IMR-90 (cell line): ENCODE measurements around the gene LLCFC1. TPM values are rescaled to one million over a fixed set of nuclear protein-coding genes. Genes with fewer than 3 reads are reported as not detected.

Experiments
- ATAC-seq: fragments of 200-7000 bp; cut with Tn5 transposase; 2 replicates; pipeline ENCODE4 v1.9.1; 2020; ENCODE audit warnings: low read depth, mild to moderate bottlenecking, moderate library complexity
- BruUV-seq: library from RNA; stranded (reverse); fragments of 400-500 nt; replicated peaks from 2 replicates; lab custom pipeline; 2021; lab: Mats Ljungman, UMichigan
- CTCF ChIA-PET: fragments of 300-600 bp; formaldehyde crosslinking; extraction: SDS; loops from one replicate; lab custom pipeline; 2021; ENCODE audit warnings: antibody characterized with exemption; lab: Yijun Ruan, JAX
- POLR2A ChIA-PET: fragments of 300-600 bp; sonication (Branson Sonifier 250); formaldehyde crosslinking; loops from one replicate; lab custom pipeline; 2022; ENCODE audit warnings: antibody characterized with exemption; ENCODE audit not compliant: unreplicated experiment; lab: Charles Lee
- DNase-seq: peaks from one replicate; pipeline ENCODE4 v3.0.0; 2013
- H2AFZ ChIP-seq: replicated peaks from 2 replicates; pipeline ENCODE3; 2013; ENCODE audit warnings: low read length, mild to moderate bottlenecking; ENCODE audit not compliant: poor library complexity
- H2AK5ac ChIP-seq: 2 replicates; pipeline ENCODE4 v1.6.1; 2013; ENCODE audit warnings: low read depth, low read length, inconsistent platforms
- H2AK9ac ChIP-seq: replicated peaks from 2 replicates; pipeline ENCODE3; 2013; ENCODE audit warnings: mild to moderate bottlenecking, low read depth, low read length, moderate library complexity; ENCODE audit not compliant: poor library complexity
- H2BK120ac ChIP-seq: 2 replicates; pipeline ENCODE4 v1.6.1; 2013; ENCODE audit warnings: low read depth, low read length, inconsistent platforms
- H2BK15ac ChIP-seq: 3 replicates; pipeline ENCODE4 v1.6.1; 2013; ENCODE audit warnings: low read depth, low read length, inconsistent platforms
- H2BK20ac ChIP-seq: 2 replicates; pipeline ENCODE4 v1.6.1; 2013; ENCODE audit warnings: low read depth, mild to moderate bottlenecking, inconsistent platforms, low read length, moderate library complexity
- H2BK5ac ChIP-seq: 2 replicates; pipeline ENCODE4 v1.6.1; 2013; ENCODE audit warnings: mild to moderate bottlenecking, low read depth, low read length, inconsistent platforms; ENCODE audit not compliant: poor library complexity, severe bottlenecking
- H3K14ac ChIP-seq: replicated peaks from 2 replicates; pipeline ENCODE4 v1.6.1; 2013; ENCODE audit warnings: low read depth, low read length, inconsistent platforms
- H3K18ac ChIP-seq: 2 replicates; pipeline ENCODE4 v1.6.1; 2013; ENCODE audit warnings: low read depth, low read length, control low read depth
- H3K23ac ChIP-seq: 2 replicates; pipeline ENCODE4 v1.6.1; 2013; ENCODE audit warnings: low read depth, low read length, inconsistent platforms
- H3K27ac ChIP-seq: 2 replicates; pipeline ENCODE4 v1.5.1; 2013; ENCODE audit warnings: mild to moderate bottlenecking, control low read depth, low read length; ENCODE audit not compliant: insufficient read depth
- H3K27me3 ChIP-seq: 2 replicates; pipeline ENCODE4 v1.6.1; 2013; ENCODE audit warnings: low read length; ENCODE audit not compliant: control insufficient read depth, insufficient read depth
- H3K36me3 ChIP-seq: 2 replicates; pipeline ENCODE4 v1.6.1; 2013; ENCODE audit warnings: low read length, mixed read lengths; ENCODE audit not compliant: control insufficient read depth, insufficient read depth
- H3K4ac ChIP-seq: 2 replicates; pipeline ENCODE4 v1.6.1; 2013; ENCODE audit warnings: low read depth, low read length, inconsistent platforms
- H3K4me1 ChIP-seq: 2 replicates; pipeline ENCODE4 v1.6.1; 2013; ENCODE audit warnings: low read length, mixed read lengths; ENCODE audit not compliant: control insufficient read depth, insufficient read depth
- H3K4me2 ChIP-seq: 2 replicates; pipeline ENCODE4 v1.6.1; 2013; ENCODE audit warnings: low read depth, mild to moderate bottlenecking, control low read depth, low read length, moderate library complexity
- H3K4me3 ChIP-seq: 2 replicates; pipeline ENCODE4 v1.5.1; 2013; ENCODE audit warnings: low read depth, mild to moderate bottlenecking, control low read depth, low read length, moderate library complexity; ENCODE audit not compliant: insufficient read depth
- H3K56ac ChIP-seq: 2 replicates; pipeline ENCODE4 v1.6.1; 2013; ENCODE audit warnings: low read length, inconsistent platforms; ENCODE audit not compliant: insufficient read depth; ENCODE audit errors: extremely low read depth
- H3K79me1 ChIP-seq, 2 experiments: 2 replicates each; pipeline ENCODE4 v1.6.1; 2013; ENCODE audit warnings: low read length in 2 of 2, inconsistent platforms in 1 of 2, low read depth in 1 of 2
- H3K9ac ChIP-seq: 2 replicates; pipeline ENCODE4 v1.6.1; 2013; ENCODE audit warnings: low read depth, low read length, control low read depth
- H3K9me1 ChIP-seq: 2 replicates; pipeline ENCODE4 v1.6.1; 2013; ENCODE audit warnings: low read length, inconsistent platforms; ENCODE audit not compliant: insufficient read depth
- H3K9me3 ChIP-seq: 2 replicates; pipeline ENCODE4 v1.6.1; 2013; ENCODE audit warnings: low read length; ENCODE audit not compliant: control insufficient read depth, insufficient read depth
- H4K20me1 ChIP-seq: 2 replicates; pipeline ENCODE4 v1.6.1; 2013; ENCODE audit warnings: low read length, inconsistent platforms; ENCODE audit not compliant: insufficient read depth
- H4K5ac ChIP-seq: 2 replicates; pipeline ENCODE4 v1.6.1; 2013; ENCODE audit warnings: mild to moderate bottlenecking, low read depth, low read length, control low read depth
- H4K8ac ChIP-seq, 2 experiments: 2 replicates each; pipeline ENCODE4 v1.6.1; 2013; ENCODE audit warnings: low read depth in 2 of 2, low read length in 2 of 2, control low read depth in 1 of 2, inconsistent platforms in 1 of 2
- H4K91ac ChIP-seq: 2 replicates; pipeline ENCODE4 v1.6.1; 2013; ENCODE audit warnings: low read depth, low read length, inconsistent platforms; ENCODE audit not compliant: insufficient read depth
- CHD1 ChIP-seq: IDR thresholded peaks from 2 replicates; pipeline ENCODE4 v1.6.1; 2012; ENCODE audit warnings: low read depth, low read length, improper control_type of control experiment
- MXI1 ChIP-seq: IDR thresholded peaks from 2 replicates; pipeline ENCODE4 v1.6.1; 2012; ENCODE audit warnings: low read depth, mild to moderate bottlenecking, low read length, moderate library complexity, borderline replicate concordance
- NFE2L2 ChIP-seq: fragments of 150-350 bp; IDR thresholded peaks from 2 replicates; pipeline ENCODE4 v1.6.1; 2016; ENCODE audit warnings: low read depth, mild to moderate bottlenecking, low read length
- WGBS, 2 experiments: methylation state at CpG; one replicate each; pipeline versions ENCODE4 v1.1.5 to v1.1.7; 2013; ENCODE audit warnings: missing lambda C conversion rate in 2 of 2; ENCODE audit not compliant: insufficient read length in 1 of 2; ENCODE audit errors: extremely low coverage in 2 of 2; 5-methylcytosine and 5-hydroxymethylcytosine counted together
- dilution Hi-C: fragments of 300-500 bp; cut with HindIII; formaldehyde crosslinking; loops from one replicate; pipeline ENCODE4 v1.14.3; 2018; ENCODE audit warnings: low sequenced_read_pairs; ENCODE audit not compliant: unreplicated experiment
- in situ Hi-C: fragments of 300-500 bp; cut with MboI; formaldehyde crosslinking; loops from 3 replicates; pipeline ENCODE4 v1.14.3; 2019; ENCODE audit warnings: low sequenced_read_pairs, inconsistent platforms, mixed read lengths
- intact Hi-C: fragments of 100-400 bp; cut with micrococcal nuclease; formaldehyde crosslinking; loops from 2 replicates; pipeline ENCODE4 v1.10.0; 2022
- polyA plus RNA-seq, 3 experiments: library from polyadenylated mRNA; depleted of rRNA; stranded (reverse); fragments of >200 nt; gene quantifications; 2 replicates each; pipeline ENCODE4 v1.2.3, GENCODE V29; 2012; ENCODE audit warnings: low replicate concordance in 1 of 3
- total RNA-seq: library from RNA; depleted of rRNA; stranded (reverse); fragments of >200 nt; gene quantifications from 2 replicates; pipeline ENCODE4 v1.2.3, GENCODE V29; 2012
- TF ChIP-seq, protein P1 (sequence below): fragments of 150-350 bp; IDR thresholded peaks from 2 replicates; pipeline ENCODE4 v1.6.1; 2017; ENCODE audit warnings: mild to moderate bottlenecking, antibody characterized with exemption, low read length, low read depth
- TF ChIP-seq, protein P2 (sequence below): conservative IDR thresholded peaks from 2 replicates; pipeline ENCODE4 v1.5.1; 2012; ENCODE audit warnings: mild to moderate bottlenecking, low read depth, low read length, improper control_type of control experiment
- TF ChIP-seq, protein P3 (sequence below): fragments of 150-350 bp; IDR thresholded peaks from 2 replicates; pipeline ENCODE4 v1.6.1; 2016; ENCODE audit warnings: low read depth, mild to moderate bottlenecking, low read length, moderate library complexity, borderline replicate concordance

LLCFC1 gene
- total and polyA plus RNA-seq, 2 of the 4 experiments (the other 2 are of a cell fraction) = not detected

DNA sequence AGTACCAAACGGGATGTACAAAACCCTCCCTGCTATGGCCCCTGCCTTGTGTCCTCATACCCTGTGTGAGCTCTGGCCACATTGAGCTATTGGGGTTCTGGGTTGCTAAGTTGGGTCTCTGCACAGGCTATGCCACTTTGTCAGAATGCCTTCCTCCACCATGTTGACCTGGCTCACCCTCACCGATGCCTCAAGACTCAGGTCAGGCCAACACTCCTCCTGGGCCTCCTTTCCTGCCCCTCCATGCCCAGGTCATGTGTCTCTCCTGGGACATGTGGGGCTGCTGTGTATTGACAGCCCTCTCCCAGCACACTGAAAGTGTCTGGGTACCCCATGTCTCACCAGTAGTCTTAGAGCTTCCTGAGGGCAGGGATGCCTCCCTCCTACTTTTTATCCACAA is 20.4 kb upstream of the LLCFC1 start:
- dilution Hi-C loops (no loop called here), intact Hi-C loops (no loop called here), in situ Hi-C loops (no loop called here)
- Histone ChIP-seq H4K91ac (no peak overlapping the region), H3K18ac (no peak overlapping the region), H3K27ac (no peak overlapping the region), H3K4me3 (no peak overlapping the region), H3K9me3 (no peaks in the 10 kb centered on the region; the same call in 1 of the 2 replicates), H4K20me1 (no peaks in the 10 kb centered on the region), H3K23ac (no peak overlapping the region), H2AK9ac (no peak overlapping the region), H2BK15ac (no peak overlapping the region), H2BK5ac (no peak overlapping the region), H2BK20ac (no peak overlapping the region), H4K5ac (no peak overlapping the region), H3K79me1 (no peaks in the 10 kb centered on the region), H3K9ac (no peak overlapping the region), H3K9me1 (no peaks in the 10 kb centered on the region), H3K27me3 (no peaks in the 10 kb centered on the region), H3K4me2 (no peak overlapping the region), H3K36me3 (no peaks in the 10 kb centered on the region), H3K56ac (no peak overlapping the region), H3K14ac (no peak overlapping the region), H3K4ac (no peak overlapping the region), H3K4me1 (no peaks in the 10 kb centered on the region), H2AFZ (no peak overlapping the region), H4K8ac (no peak overlapping the region), H2BK120ac (no peak overlapping the region), H2AK5ac (no peak overlapping the region)
- WGBS, 2 experiments = no CpG with 5 or more reads among the region's 2 CpGs
- TF ChIP-seq MXI1 (no peak), NFE2L2 (no peak), CHD1 (no peak)
- TF ChIP-seq, protein P1, sequence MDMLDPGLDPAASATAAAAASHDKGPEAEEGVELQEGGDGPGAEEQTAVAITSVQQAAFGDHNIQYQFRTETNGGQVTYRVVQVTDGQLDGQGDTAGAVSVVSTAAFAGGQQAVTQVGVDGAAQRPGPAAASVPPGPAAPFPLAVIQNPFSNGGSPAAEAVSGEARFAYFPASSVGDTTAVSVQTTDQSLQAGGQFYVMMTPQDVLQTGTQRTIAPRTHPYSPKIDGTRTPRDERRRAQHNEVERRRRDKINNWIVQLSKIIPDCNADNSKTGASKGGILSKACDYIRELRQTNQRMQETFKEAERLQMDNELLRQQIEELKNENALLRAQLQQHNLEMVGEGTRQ = no peak
- TF ChIP-seq, protein P2, sequence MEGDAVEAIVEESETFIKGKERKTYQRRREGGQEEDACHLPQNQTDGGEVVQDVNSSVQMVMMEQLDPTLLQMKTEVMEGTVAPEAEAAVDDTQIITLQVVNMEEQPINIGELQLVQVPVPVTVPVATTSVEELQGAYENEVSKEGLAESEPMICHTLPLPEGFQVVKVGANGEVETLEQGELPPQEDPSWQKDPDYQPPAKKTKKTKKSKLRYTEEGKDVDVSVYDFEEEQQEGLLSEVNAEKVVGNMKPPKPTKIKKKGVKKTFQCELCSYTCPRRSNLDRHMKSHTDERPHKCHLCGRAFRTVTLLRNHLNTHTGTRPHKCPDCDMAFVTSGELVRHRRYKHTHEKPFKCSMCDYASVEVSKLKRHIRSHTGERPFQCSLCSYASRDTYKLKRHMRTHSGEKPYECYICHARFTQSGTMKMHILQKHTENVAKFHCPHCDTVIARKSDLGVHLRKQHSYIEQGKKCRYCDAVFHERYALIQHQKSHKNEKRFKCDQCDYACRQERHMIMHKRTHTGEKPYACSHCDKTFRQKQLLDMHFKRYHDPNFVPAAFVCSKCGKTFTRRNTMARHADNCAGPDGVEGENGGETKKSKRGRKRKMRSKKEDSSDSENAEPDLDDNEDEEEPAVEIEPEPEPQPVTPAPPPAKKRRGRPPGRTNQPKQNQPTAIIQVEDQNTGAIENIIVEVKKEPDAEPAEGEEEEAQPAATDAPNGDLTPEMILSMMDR = no peak
- TF ChIP-seq, protein P3, sequence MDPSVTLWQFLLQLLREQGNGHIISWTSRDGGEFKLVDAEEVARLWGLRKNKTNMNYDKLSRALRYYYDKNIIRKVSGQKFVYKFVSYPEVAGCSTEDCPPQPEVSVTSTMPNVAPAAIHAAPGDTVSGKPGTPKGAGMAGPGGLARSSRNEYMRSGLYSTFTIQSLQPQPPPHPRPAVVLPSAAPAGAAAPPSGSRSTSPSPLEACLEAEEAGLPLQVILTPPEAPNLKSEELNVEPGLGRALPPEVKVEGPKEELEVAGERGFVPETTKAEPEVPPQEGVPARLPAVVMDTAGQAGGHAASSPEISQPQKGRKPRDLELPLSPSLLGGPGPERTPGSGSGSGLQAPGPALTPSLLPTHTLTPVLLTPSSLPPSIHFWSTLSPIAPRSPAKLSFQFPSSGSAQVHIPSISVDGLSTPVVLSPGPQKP = no peak
- no TSS peak for BruUV-seq
- no peak for DNase-seq
- CTCF ChIA-PET = no interaction called here
- POLR2A ChIA-PET = no interaction called here
- ATAC-seq = no peak
